ENCODE data around the gene HGFAC. TPM values are rescaled to one million over a fixed set of nuclear protein-coding genes. Genes with fewer than 3 reads are reported as not detected.

Gene HGFAC
- total RNA-seq, 1 experiment from 2014 or later, result 0.42 TPM

GRCh38 chr4:3497523-3498389 lies 56.0 kb downstream of the HGFAC start:
- no peaks in the 10 kb centered on the region for H3K4me1 ChIP-seq (replicated peaks)
- no peaks in the 10 kb centered on the region for H3K9me3 ChIP-seq (replicated peaks)
- H3K27me3 ChIP-seq (replicated peaks), result no peaks in the 10 kb centered on the region
- no peak overlapping the region for H3K4me3 ChIP-seq
- DNase-seq (ENCODE audit: low read depth in 1 of 2, low spot score in 2 of 2), result no peak
- no peak overlapping the region for H3K27ac ChIP-seq
- H3K36me3 ChIP-seq, result no peaks in the 10 kb centered on the region

- H3K4me3 ChIP-seq, result no peak overlapping the region
- H3K27ac ChIP-seq, result no peak overlapping the region
- H3K36me3 ChIP-seq, result no peaks in the 10 kb centered on the region
- no peaks in the 10 kb centered on the region for H3K27me3 ChIP-seq (replicated peaks)
- DNase-seq (ENCODE audit: low read depth in 1 of 2, low spot score in 2 of 2), result no peak
- H3K4me1 ChIP-seq (replicated peaks), result no peaks in the 10 kb centered on the region
- H3K9me3 ChIP-seq (replicated peaks), result no peaks in the 10 kb centered on the region
Observed at GRCh38 chr4:3498407-3498806, 56.6 kb downstream of the HGFAC start.

Other genes with a start within 250 kb of the HGFAC start
- 0.21 TPM in 1 of 2 replicates, not detected in the other for gene MSANTD1, start 192.8 kb upstream of the HGFAC start, total RNA-seq (2014; rRNA removed; shearing (Covaris generic))
- 48.5 and 79.6 TPM in 2 replicates for gene RGS12, start 148.9 kb upstream of the HGFAC start, total RNA-seq (2014; rRNA removed; shearing (Covaris generic))
- gene DOK7, start 21.3 kb downstream of the HGFAC start, total RNA-seq (2014; rRNA removed; shearing (Covaris generic)), result 0.05 TPM in 1 of 2 replicates, not detected in the other
- gene LRPAP1, start 90.5 kb downstream of the HGFAC start, total RNA-seq (2014; rRNA removed; shearing (Covaris generic)), result 140 and 148 TPM in 2 replicates

All from SJSA1 (cell line).